HG02970 (cell line): ENCODE results near the gene FKBP14.
"Not testable (repeated sequence)": the region's sequence is repeated elsewhere in the genome, so short reads cannot be mapped to it uniquely, and the experiment has no call there.

ENCODE experiments used
- ATAC-seq: cut with Tn5 transposase; IDR thresholded peaks from one replicate; pipeline ENCODE4 v1.9.1; 2021; ENCODE audit warnings: mild to moderate bottlenecking, moderate library complexity, moderate number of reproducible peaks; ENCODE audit not compliant: unreplicated experiment, low FRiP score

Gene FKBP14, protein sequence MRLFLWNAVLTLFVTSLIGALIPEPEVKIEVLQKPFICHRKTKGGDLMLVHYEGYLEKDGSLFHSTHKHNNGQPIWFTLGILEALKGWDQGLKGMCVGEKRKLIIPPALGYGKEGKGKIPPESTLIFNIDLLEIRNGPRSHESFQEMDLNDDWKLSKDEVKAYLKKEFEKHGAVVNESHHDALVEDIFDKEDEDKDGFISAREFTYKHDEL

DNA sequence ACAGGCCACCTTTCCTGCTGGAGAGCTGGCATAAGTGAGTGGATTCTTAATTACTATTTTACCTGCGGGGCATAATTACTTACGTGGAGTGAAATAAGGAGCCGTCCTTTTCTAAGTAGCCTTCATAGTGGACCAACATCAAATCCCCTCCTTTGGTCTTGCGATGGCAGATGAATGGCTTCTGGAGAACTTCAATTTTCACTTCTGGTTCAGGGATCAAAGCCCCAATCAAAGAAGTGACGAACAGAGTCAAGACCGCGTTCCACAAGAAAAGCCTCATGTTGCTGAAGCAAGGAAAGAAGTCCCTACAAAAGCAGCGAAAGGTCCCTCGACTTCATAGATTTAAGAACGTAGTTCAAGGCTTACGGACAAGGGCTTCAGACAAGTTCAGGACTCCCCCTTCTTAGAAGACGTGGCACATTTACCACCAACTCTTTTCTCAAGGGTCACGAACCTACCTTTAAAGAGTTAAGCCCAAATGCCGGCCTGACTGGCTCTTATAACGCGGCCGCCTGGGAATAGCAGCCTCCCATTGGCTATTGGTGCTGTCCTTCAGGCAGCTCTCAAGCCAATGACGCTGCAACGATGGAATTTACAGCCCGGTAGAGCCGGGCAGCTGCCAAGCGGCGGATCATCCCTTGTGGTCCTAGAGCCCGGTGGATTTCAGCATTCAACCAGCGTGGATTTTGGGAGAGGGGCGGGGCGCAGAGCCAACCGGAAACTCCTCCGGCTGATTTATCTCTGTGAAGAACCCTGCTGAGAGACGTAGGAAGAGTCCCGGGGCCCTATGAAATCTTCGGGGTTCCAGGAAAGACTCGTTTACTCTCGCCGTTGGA, at the start of gene FKBP14:
Gene FKBP14 (minus strand): TSS at position 474 of the 836 bp plus-strand sequence. CDS start 194 bp downstream, at position 280.
- ATAC-seq: peak; percentile 79

GRCh38 chr7:30074422-30075030, 48.0 kb upstream of the FKBP14 start:
- no peak for ATAC-seq

GRCh38 chr7:30072735-30073134, 46.2 kb upstream of the FKBP14 start:
- no peak for ATAC-seq

GRCh38 chr7:30070052-30070451, 43.5 kb upstream of the FKBP14 start:
- ATAC-seq: no peak

DNA sequence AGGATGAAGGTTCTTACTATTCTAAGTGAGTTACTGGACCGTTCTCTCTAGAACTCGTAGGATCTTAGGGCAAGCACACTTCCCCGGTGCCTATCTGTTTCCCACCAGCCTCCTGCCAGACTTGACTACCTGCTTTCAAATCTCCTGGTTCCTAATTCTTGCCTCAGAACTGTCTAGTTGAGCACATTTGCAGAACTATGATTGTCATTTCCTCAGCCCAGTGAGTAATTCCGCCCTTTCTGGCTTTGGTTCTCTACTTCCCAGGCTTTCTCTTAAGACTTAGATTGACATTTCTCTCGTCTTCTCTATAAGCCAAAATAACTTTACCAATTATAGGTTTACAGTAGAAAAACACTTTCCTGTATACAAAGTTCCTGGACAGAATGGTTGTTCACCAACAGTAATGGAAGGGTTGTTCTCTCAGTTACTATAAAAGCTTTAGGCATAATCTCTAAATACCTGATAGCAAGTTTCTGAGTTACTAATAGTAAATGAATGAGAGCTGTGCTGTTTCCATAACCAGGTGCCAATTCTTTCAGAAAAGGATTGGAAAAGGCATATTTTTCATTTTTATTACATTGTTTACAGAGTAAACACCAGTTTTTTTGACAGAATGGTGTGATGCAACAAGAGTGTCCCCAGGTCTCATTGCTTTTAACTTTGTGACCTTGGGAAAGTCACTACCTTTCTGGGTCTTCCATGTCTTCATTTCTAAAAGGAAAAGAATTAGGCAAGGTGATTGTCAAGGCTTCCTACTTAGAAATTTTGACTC, 42.8 kb upstream of the FKBP14 start:
- ATAC-seq: no peak

DNA sequence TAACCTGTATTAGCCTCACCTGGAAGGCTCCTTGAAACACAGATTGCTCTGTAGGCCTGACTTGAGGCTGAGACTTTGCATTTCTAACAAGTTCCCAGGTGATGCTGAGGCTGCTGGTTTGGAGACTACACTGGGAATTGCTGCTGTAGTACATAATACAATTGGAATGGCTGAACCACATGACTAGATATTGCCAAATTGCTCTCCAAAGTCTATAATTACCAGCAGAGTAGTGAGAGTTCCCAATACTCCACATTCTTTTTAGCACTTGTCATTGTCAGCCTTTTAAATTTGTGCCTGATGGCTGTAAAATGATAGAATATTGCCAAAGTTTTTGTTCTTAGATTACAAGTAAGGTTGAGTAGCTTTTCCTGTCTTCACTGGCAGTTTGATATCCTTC, 41.6 kb upstream of the FKBP14 start:
- ATAC-seq: no peak

DNA sequence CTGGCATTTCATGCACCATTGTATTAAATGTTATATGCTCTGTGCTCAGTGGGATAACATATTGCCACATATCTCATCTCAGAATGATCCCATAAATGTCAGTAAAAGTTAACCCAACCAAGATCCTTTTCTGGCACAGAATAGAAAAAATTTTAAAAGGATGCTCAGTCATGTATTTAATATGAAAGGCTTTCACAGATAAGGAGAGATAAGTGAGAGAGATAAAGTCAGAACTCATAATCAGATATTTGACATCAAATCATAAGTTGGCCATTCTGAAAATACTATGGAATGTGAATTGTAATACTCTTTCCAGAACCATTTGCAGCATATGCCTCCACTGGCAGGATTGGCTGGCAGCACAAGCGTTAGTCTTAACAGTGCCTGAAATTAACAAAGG, 40.2 kb upstream of the FKBP14 start:
- no peak for ATAC-seq

- no peak for ATAC-seq
These were observed 39.2 kb upstream of the FKBP14 start for GRCh38 chr7:30065746-30066145.

GRCh38 chr7:30062587-30062986, 36.1 kb upstream of the FKBP14 start:
- no peak for ATAC-seq

DNA sequence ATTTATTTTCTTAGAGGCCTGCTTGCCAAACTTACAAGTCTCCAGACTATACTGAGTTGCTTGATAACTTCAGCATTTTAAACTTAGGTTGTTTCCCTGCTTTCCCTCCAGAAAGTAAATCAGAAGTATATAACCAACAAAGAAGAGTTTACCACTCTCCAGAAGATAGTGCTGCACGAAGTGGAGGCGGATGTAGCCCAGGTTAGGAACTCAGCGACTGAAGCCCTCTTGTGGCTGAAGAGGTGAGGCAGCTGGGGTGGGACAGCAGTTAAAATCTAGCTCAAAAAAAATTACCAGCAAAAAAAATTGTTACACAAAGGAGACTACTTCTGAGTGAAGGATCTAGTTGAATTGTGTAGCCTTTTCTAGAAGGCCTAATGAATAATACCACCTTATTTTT, 35.3 kb upstream of the FKBP14 start:
- ATAC-seq: not testable (repeated sequence)

DNA sequence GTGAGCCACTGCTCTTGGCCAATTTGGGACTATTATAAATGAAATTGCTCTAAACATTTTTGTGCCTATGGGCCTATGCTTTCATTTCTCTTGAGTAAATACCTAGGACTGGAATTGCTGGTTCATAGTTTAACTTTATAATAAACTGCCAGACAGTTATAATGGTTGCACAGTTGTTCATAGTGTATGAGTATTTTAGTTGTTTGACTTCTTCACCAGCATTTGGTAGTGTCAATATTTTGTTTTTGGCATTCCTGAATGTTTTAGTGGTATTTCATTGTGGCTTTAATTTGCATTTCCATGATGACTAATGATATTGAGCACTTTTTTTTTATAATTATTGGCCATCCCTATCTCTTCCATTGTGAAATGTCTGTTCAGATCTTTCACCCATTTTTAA, 31.2 kb upstream of the FKBP14 start:
- no peak for ATAC-seq

DNA sequence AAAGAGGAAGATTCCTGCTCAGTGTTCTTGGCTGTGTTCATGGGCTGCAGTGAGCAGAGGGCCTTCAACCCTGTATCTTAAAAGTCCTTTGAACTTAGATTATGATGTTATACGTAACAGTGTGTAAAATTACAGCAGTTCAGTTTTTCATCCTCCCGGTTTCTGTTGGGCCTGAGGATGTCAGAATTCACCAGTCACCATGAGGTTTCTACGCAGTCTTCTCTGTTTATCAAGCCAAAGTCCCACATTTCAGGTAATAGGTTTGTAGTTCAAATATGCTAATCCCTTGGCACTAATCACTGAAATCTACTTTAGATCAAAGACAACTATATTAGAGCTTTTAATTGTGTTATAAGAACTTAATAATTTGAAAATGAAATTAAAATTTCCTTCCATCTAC, 26.6 kb upstream of the FKBP14 start:
- ATAC-seq: no peak

- ATAC-seq: no peak
These were observed 22.7 kb upstream of the FKBP14 start for GRCh38 chr7:30049173-30049572.

DNA sequence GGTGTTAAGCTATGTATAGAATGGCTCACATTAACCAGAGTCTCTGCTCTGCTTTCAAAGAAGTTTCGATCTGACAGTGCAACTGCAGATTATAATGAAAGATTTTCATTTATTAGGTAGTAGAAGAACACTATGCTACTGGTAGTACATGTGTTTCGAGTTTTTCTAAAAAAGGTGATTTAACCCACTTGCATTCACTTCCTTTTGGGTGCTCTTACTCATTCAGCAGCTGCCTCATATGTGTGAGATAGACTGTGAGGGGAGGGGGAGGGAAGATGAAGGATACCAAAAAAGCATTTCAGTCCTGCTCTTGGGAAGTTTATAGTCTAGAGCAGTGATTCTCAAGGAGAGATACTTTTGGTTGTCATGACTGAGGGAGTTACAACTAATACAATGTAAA, 22.1 kb upstream of the FKBP14 start:
- ATAC-seq: no peak

GRCh38 chr7:30047124-30047523, 20.6 kb upstream of the FKBP14 start:
- ATAC-seq: no peak

DNA sequence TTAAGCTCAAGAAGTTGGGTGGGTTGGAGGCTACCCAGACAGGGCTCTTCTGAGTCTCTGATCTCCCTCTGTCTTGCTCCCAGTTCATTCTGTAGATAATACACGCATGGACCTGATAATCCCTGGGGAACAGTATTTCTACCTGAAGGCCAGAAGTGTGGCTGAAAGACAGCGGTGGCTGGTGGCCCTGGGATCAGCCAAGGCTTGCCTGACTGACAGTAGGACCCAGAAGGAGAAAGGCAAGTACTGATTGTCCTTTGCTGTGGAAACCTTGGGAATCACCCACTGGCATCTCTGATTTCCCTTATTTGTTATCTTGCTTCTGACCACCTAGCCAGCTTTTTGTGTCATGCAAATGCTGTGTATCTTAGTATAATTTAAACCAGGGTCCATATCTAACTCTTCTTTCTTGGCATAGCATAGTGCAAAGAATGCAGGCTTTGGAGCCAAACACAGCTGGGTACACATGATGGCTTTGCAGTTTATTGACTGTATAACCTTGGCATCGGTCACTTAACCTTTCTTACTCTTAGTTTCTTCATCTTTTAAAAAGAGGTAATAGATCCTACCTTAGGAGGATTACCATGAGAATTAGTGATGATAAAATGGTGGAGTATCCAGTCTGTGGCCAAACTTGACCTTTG, 19.7 kb upstream of the FKBP14 start:
- ATAC-seq: no peak

- no peak for ATAC-seq
These were observed 15.2 kb upstream of the FKBP14 start for GRCh38 chr7:30041526-30042269.

GRCh38 chr7:30040938-30041337, 14.4 kb upstream of the FKBP14 start:
- ATAC-seq: no peak

DNA sequence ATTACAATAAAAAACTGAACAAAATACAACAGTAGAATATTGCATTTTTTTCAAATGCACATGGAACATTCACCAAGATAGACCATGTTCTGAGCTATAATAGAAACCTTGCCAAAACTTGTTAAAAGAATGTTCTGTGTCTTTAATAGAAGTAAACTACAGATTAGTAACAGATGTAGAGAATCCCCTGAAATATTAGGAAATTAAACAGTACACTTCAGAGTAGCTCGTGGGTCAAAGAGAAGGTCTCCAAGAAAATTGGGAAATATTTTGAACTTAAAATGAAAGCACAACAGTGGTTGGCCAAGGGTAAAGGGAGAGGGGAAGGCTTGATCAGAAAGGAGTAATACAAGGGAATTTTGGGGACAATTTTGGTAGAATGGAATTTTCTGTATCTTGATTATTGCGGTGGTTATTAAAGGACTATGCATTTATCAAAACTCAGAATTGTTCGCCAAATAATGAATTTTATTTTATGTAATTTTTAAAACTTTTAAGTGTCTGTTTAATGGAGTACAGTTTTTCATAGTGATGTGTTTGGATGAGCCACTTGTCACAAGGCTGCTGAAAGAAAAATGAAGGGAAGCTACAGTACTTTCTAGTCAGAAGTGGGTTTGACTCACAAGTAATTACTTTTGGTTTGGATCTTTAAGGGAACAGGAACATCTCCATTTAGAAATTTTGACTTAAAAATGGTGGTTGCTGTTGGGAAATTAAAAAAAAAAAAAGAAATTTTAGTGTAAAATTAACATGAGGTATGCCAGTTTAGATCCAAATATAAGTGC, 11.9 kb upstream of the FKBP14 start:
- ATAC-seq: no peak
